GM12864 (cell line): ENCODE measurements around the gene KRT37.
"Not testable (repeated sequence)": the region's sequence is repeated elsewhere in the genome, so short reads cannot be mapped to it uniquely, and the experiment has no call there.

Source experiments
- DNase-seq: peaks from one replicate; pipeline ENCODE4 v3.0.0-alpha.2; 2011; ENCODE audit warnings: low read depth
- H3K4me3 ChIP-seq: 2 replicates; pipeline ENCODE4 v1.5.1; 2011; ENCODE audit warnings: mild to moderate bottlenecking, low read depth, low read length, control low read depth
- TF ChIP-seq, protein P1 (sequence below): IDR thresholded peaks from 2 replicates; pipeline ENCODE4 v1.5.1; 2011; ENCODE audit warnings: low read depth, mild to moderate bottlenecking, moderate library complexity, low read length, control low read depth, inconsistent platforms; ENCODE audit errors: missing control alignments

The KRT37 gene

DNA sequence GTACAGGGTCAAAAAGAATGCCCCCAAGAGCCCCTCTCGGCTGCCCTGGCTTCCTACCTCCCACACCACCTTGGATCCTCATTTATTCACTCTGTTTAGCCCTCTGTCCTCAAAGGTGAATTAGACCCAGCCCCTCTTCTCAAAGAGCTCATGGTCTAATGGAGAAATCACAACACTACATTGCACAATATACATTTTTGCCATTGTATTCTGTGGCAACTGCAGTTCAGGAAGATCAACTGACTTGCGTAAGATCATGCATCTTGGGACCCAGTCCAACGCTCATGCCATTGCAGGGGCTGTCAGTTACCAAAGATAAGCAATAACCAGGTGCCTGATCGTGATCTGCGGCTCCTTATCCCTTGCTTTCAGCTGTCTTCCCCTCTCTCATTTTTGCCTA lies 15.0 kb upstream of the KRT37 start:
- TF ChIP-seq, protein P1, sequence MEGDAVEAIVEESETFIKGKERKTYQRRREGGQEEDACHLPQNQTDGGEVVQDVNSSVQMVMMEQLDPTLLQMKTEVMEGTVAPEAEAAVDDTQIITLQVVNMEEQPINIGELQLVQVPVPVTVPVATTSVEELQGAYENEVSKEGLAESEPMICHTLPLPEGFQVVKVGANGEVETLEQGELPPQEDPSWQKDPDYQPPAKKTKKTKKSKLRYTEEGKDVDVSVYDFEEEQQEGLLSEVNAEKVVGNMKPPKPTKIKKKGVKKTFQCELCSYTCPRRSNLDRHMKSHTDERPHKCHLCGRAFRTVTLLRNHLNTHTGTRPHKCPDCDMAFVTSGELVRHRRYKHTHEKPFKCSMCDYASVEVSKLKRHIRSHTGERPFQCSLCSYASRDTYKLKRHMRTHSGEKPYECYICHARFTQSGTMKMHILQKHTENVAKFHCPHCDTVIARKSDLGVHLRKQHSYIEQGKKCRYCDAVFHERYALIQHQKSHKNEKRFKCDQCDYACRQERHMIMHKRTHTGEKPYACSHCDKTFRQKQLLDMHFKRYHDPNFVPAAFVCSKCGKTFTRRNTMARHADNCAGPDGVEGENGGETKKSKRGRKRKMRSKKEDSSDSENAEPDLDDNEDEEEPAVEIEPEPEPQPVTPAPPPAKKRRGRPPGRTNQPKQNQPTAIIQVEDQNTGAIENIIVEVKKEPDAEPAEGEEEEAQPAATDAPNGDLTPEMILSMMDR = no peak
- DNase-seq = no peak
- no peak overlapping the region for H3K4me3 ChIP-seq

DNA sequence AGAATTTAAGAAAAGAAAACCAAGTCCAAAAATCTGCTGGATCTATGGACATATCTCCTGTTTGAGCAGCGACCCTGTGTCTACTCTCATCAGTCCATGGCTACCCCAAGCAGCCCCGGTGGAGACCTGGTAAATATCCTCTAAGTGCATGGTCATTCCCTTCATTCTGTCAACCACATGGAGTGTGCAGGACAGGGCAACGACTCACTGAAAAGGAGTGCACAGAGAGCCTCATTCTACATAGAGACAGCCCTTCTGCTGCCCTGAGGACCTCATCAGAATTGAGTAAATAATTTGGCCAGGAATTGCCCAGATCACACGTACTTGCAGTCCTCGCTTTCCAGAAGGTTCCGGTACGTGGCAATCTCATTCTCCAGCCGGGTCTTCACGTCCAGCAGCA lies 13.4 kb upstream of the KRT37 start:
- DNase-seq = no peak
- TF ChIP-seq, protein P1 = no peak
- no peak overlapping the region for H3K4me3 ChIP-seq

DNA sequence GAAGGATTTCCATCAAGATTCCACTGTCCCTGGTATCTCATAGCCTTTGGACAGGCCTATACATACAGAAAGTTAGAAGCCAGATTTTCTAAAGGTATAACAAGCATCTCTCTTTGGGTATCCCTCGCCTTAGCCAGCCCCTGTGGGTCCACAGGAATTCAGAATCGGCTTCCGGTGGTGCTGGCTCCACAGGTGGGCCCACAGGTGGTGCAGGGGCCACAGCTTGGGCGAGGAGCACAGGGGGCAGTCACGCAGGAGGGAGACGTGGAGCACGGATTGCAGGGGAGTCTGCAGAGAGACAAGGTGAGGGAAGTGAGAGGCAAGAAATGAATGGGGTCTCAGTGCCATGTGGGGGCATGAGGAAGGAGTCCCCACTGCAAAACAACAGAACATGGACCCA lies 12.9 kb upstream of the KRT37 start:
- no peak for DNase-seq
- TF ChIP-seq, protein P1 = no peak
- no peak overlapping the region for H3K4me3 ChIP-seq

DNA sequence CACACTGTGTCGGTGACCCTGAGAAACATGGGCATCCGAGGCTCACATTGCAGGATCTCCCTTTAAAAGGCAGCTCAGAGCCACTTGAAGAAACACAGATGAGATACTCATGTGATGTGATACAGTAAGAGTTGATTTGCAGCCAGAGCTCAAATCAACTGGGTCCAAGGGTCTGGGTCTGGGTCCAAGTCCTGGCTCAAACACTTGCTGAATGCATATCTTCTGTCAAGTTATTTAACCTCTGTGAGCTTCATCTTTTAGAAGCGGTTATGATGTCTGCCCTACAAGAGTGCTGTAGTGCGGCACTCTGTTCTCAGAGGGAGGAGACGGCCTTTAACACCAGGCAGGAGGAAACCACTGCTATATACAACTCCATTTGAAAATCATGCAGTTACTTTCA lies 10.0 kb upstream of the KRT37 start:
- TF ChIP-seq, protein P1 = no peak
- H3K4me3 ChIP-seq = no peak overlapping the region
- no peak for DNase-seq

DNA sequence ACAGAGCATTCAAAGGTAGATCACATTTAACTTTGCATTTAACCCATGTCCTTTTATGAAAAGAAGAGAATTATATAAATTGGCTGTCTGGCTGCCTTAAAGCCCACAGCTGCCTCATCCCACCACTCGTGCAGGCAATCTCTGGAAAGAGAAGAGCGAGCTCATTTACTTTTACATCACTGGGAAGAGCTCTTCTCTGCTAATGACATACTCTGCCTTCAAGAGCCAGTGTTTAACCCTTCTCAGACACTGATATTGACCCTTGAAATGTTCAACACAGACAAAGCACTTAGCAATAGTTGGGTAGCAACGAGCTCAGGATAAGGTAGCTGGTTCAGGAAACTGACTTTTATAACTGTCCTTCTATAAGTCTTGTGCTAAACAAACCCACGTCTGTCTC lies 9.6 kb upstream of the KRT37 start:
- DNase-seq = no peak
- TF ChIP-seq, protein P1 = no peak
- no peak overlapping the region for H3K4me3 ChIP-seq

DNA sequence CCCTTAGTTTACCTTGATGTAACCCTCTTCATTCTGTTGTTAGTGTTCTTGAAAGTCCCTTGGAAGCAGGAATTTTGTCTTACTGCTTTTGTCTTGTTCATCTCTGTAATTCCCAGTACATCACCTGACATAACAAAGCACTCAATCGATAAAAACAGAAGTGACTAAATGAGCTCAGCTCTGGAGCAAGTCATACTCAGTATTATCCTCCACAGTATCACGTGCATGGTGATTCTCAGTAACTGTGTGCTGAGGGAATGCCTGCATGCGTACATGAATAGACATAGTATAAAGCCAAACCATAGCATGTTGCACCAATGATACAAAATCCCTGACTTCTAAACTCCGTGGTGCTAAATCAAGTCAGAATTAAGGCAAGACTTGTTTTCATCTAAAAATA lies 9.2 kb upstream of the KRT37 start:
- no peak for DNase-seq
- TF ChIP-seq, protein P1 = no peak
- no peak overlapping the region for H3K4me3 ChIP-seq

DNA sequence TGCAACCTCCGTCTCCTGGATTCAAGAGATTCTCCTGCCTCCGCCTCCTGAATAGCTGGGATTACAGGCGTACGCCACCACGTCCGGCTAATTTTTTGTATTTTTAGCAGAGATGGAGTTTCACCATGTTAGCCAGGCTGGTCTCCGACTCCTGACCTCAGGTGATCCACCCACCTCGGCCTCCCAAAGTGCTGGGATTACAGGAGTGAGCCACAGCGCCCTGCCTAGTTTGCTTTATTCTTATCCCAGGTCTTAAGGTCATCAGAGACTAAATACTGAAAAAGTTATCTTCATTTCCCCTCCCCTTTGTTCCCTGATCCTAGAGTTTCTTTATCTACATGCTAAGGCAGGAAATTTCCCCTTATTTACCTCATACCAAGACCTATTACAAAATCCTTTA lies 6.0 kb upstream of the KRT37 start:
- H3K4me3 ChIP-seq, DNase-seq: not testable (repeated sequence)

DNA sequence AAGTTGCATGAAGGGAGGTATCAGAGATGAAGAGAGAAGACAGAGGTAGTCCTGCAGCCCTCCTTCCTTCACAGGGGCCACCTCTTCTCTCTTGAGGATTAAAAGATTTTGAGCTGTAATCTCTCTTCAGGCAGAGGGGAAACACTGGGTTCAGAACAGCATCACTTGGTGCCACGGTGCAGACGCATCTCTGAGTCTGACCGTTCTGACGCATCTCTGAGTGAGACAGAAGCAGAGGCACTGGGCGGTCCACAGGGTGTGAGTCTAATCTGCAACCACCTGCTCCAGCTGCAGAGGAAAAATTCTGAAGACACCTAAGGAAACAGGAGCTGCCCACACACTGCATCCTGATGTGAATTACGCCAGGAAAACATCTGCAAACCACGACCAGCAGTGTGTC lies 5.3 kb upstream of the KRT37 start:
- no peak overlapping the region for H3K4me3 ChIP-seq
- TF ChIP-seq, protein P1 = no peak
- no peak for DNase-seq
